Omental fat pad (tissue), 4 donors: ENCODE results near the gene GADD45G. TPM values are rescaled to one million over a fixed set of nuclear protein-coding genes. Genes with fewer than 3 reads are reported as not detected.

Experiments used
- ATAC-seq: fragments of 150-250 bp; one replicate; pipeline ENCODE4 v1.9.1; 2016; ENCODE audit warnings: mild to moderate bottlenecking, moderate library complexity; ENCODE audit not compliant: low FRiP score
- DNase-seq: peaks from one replicate; pipeline ENCODE4 v3.0.0-alpha.2; 2019; ENCODE audit warnings: low spot score
- total RNA-seq, 4 donors: library from RNA; depleted of rRNA; stranded (reverse); fragments of >200 nt; gene quantifications; one replicate each; pipeline ENCODE4 v1.1.0, GENCODE V29; 2016
- TF ChIP-seq, protein P1 (sequence below), 3 donors: fragments of 450-650 bp; IDR thresholded peaks; one replicate each; pipeline ENCODE4 v1.5.1; 2016 to 2017; ENCODE audit warnings: antibody characterized with exemption in 3 of 3, mild to moderate bottlenecking in 3 of 3, moderate library complexity in 2 of 3

Gene GADD45G
- total RNA-seq, 4 donors from 2014 or later = 5.1 to 23.8 (median 16.1) TPM

DNA sequence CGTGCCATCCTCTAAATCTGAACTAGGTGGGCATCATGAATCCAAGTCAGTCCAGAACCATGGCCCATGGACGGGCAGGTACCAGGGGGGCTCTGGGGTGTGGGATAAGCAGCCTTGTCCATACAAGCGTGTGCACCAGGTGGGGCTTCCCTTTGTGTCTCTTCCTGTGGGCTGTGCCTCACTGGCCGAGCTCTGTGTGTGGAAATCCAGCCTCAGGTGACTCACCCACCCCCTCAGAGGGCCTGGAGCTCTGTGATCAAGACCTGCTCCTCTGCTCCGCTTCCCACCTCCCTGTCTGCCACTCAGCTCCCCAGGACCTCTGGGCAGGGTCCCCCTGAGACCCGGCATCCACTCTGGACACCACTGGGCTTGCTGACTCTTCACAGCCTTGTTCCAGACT lies 33.0 kb downstream of the GADD45G start:
- TF ChIP-seq, protein P1, sequence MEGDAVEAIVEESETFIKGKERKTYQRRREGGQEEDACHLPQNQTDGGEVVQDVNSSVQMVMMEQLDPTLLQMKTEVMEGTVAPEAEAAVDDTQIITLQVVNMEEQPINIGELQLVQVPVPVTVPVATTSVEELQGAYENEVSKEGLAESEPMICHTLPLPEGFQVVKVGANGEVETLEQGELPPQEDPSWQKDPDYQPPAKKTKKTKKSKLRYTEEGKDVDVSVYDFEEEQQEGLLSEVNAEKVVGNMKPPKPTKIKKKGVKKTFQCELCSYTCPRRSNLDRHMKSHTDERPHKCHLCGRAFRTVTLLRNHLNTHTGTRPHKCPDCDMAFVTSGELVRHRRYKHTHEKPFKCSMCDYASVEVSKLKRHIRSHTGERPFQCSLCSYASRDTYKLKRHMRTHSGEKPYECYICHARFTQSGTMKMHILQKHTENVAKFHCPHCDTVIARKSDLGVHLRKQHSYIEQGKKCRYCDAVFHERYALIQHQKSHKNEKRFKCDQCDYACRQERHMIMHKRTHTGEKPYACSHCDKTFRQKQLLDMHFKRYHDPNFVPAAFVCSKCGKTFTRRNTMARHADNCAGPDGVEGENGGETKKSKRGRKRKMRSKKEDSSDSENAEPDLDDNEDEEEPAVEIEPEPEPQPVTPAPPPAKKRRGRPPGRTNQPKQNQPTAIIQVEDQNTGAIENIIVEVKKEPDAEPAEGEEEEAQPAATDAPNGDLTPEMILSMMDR (IDR thresholded peaks at IDR 0.05) = no peak
- DNase-seq (no peak), ATAC-seq (no peak)

DNA sequence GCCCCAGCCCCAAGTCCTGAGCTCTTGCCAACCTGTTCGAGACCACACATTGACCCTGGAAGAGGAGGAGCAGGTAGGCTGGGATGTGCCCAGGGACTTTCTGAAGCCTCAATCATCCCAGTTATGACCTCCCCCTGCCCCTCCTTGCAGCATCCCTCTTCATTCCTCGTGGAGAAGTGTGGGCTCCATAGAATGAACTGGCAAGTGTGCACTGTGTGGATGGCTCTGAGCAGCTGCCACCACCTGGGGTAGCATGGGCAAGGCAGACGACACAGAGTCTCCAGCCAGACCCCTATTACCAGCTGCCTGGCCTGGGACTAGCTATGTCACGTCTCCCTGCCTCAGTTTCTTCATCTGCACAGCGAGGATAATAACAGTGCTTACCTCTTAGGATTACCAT lies 33.5 kb downstream of the GADD45G start:
- DNase-seq = no peak
- TF ChIP-seq, protein P1 (IDR thresholded peaks at IDR 0.05) = no peak

DNA sequence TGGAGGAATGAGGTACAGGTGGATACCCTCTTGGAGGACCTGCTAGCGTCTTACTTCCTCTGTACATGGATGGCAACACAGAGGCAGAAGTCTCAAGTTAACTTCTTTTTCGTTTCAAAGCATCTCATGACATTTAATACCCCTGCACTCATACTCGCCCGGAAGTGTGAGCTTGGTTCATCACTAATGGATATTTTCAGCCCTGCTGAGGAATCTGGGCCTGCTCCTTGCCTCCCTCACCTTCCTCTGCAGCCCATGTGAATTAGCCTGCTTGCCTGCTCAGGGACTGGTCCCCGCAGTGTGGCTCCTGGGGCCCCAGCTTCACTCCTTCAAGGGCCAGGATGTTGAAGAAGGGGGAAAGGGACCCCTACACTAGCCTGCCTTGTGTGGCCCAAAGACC lies 34.1 kb downstream of the GADD45G start:
- ATAC-seq = no peak
- DNase-seq = no peak
- TF ChIP-seq, protein P1 (IDR thresholded peaks at IDR 0.05) = no peak

More for the DNA sequence above, 33.5 kb downstream of the GADD45G start:
- ATAC-seq = no peak

DNA sequence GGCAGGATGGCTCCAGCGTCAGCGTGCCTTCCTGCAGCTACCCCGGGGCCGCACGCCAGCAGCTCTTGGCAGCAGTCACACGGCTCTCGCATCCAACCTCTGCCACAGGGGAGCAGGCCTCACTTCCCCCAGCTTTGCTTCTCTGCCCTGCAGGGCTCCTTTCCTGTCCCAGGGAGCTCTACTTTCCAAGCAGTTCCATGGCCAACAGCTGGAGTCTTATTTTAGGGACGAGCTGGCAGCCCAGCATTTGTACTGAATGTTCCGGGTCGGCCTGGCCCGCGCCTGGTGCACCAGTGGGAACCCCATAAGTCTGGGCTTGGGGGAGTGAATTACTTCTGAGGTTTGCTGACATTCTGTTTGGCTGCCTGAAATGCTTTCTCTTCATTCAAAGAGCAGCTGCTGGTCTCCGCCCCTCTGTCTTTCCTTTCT lies 34.6 kb downstream of the GADD45G start:
- ATAC-seq = no peak
- TF ChIP-seq, protein P1 (IDR thresholded peaks at IDR 0.05) = no peak
- DNase-seq = no peak

DNA sequence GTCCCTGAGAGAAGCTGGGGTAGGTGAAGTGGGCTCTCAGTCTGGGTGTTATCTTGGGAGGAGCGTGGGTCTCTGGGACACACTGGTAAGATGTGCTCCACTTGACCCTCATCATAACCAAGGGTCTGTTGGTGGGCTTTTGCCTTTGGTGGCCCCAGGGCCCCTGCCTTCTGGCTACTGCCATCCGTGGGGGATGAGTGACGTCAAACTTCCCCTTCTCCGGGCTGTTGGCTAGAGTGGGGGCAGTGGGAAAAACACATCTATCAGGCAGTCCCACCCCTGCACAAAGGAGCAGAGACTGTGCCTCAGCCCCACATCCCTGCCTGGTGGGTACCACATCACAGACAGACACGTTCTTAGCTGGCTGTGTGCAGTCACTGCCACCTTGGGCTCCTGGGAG lies 35.1 kb downstream of the GADD45G start:
- TF ChIP-seq, protein P1 (IDR thresholded peaks at IDR 0.05) = no peak
- ATAC-seq (no peak), DNase-seq (no peak)

DNA sequence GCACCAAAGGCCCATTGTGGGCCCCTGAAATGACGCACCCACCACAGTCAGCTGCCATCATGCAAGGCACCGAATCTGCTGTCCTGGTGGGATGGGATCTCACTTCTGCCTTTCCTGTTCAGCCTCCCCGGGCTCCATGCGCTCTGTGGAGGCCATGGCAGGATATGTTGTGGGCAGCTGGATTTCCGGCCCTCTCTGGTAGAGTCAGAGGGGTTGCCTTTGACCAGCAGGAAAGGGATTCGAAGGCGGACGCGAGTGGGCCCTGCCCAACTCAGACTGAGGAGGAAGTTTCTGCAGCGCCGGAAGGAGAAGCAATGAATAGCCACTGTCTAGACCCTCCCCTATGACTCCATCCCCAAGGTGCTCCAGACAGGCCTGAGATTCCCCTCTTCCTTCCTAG lies 35.5 kb downstream of the GADD45G start:
- TF ChIP-seq, protein P1 (IDR thresholded peaks at IDR 0.05) = no peak
- no peak for DNase-seq
- no peak for ATAC-seq

DNA sequence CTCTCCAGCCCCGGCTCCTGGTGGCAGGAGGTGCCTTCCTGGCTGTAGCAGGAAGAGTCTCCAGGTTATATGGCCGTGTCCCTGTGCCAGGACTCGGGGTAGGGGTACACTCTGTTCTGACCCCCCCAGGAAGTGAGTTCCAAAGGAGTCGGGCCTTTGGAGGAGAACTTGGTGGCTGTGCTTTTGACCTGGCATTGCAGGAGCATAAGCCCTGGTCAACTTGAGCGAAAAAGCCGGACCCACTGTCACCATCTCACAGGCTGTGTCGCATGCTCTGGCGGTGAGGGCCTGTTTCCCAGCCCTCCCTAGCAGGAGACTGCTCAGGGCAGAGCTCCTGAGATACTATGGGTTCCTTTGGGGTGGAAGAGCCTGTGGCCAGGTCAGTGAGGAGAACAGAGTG lies 36.0 kb downstream of the GADD45G start:
- no peak for ATAC-seq

More for the DNA sequence above, 36.0 kb downstream of the GADD45G start:
- TF ChIP-seq, protein P1 (IDR thresholded peaks at IDR 0.05) = no peak
- DNase-seq = no peak
